A549 (cell line): ENCODE data around the gene ADCY1. TPM values are rescaled to one million over a fixed set of nuclear protein-coding genes. Genes with fewer than 3 reads are reported as not detected.

Experiments used
- ATAC-seq, 2 experiments: fragments of 200-7000 bp in 1 of 2; fragments of >200 bp in 1 of 2; cut with Nextera tagmentation in 1 of 2; cut with Tn5 transposase in 1 of 2; 3 replicates each; pipeline versions ENCODE4 v1.8.0 to v1.9.1; 2018 to 2020; ENCODE audit warnings: mild to moderate bottlenecking in 1 of 2, moderate library complexity in 1 of 2
- CTCF ChIA-PET: fragments of 300-600 bp; sonication (Branson Sonifier 250); formaldehyde crosslinking; extraction: SDS; loops from one replicate; lab custom pipeline; 2021; ENCODE audit warnings: antibody characterized with exemption, inconsistent platforms; lab: Yijun Ruan, JAX
- POLR2A ChIA-PET: fragments of 350-600 bp; formaldehyde crosslinking; extraction: SDS; loops from one replicate; lab custom pipeline; 2021; ENCODE audit warnings: antibody characterized with exemption, inconsistent platforms; lab: Yijun Ruan, JAX
- DNase-seq, 2 experiments: peaks; one replicate each; pipeline versions ENCODE4 v3.0.0 to v3.0.0-alpha.2; 2011 to 2016; ENCODE audit warnings: low read depth in 1 of 2, low spot score in 1 of 2
- FAIRE-seq: peaks from 2 replicates; lab custom pipeline; 2011; peaks lifted over from hg19 to GRCh38; lab: Jason Lieb, UNC
- H3K27ac ChIP-seq, 2 experiments: fragments of >200 bp; sonication (Bioruptor Twin); formaldehyde crosslinking; 3 replicates each; pipeline ENCODE4 v1.5.1; 2016 to 2017
- H3K4me1 ChIP-seq: fragments of >200 bp; sonication (Bioruptor Twin); formaldehyde crosslinking; 3 replicates; pipeline ENCODE4 v1.6.1; 2016
- H3K4me2 ChIP-seq: fragments of >200 bp; sonication (Bioruptor Twin); formaldehyde crosslinking; 3 replicates; pipeline ENCODE4 v1.6.1; 2016
- H3K4me3 ChIP-seq: fragments of >200 bp; sonication (Bioruptor Twin); formaldehyde crosslinking; 3 replicates; pipeline ENCODE4 v1.5.1; 2016
- H3K9me3 ChIP-seq: fragments of >200 bp; sonication (Bioruptor Twin); formaldehyde crosslinking; 3 replicates; pipeline ENCODE4 v1.6.1; 2016
- BCL3 ChIP-seq: fragments of >200 bp; sonication (Bioruptor Twin); formaldehyde crosslinking; IDR thresholded peaks from 3 replicates; pipeline ENCODE4 v1.6.1; 2016
- BHLHE40 ChIP-seq: IDR thresholded peaks from 2 replicates; pipeline ENCODE4 v1.6.1; 2012; ENCODE audit warnings: low read depth, low read length, inconsistent platforms
- EHF ChIP-seq: fragments of 250-450 bp; sonication (Bioruptor Pico); IDR thresholded peaks from 2 replicates; pipeline ENCODE4 v1.5.0; 2020; ENCODE audit warnings: mild to moderate bottlenecking
- EHMT2 ChIP-seq: fragments of 200-600 bp; sonication (generic); IDR thresholded peaks from 2 replicates; pipeline ENCODE4 v1.6.1; 2016; ENCODE audit warnings: antibody characterized with exemption, low read depth, mild to moderate bottlenecking, moderate library complexity
- EP300 ChIP-seq, 2 experiments: fragments of >200 bp; sonication (Bioruptor Twin); formaldehyde crosslinking; IDR thresholded peaks; 2 replicates in 1 of 2; 3 replicates in 1 of 2; pipeline ENCODE4 v1.6.1; 2016 to 2017
- ESRRA ChIP-seq: fragments of 150-350 bp; IDR thresholded peaks from 2 replicates; pipeline ENCODE4 v1.6.1; 2014; ENCODE audit warnings: mild to moderate bottlenecking, low read length, borderline replicate concordance
- FOSL2 ChIP-seq, 2 experiments: fragments of 450-650 bp in 1 of 2; fragments of >200 bp in 1 of 2; sonication (Bioruptor Twin) in 1 of 2; formaldehyde crosslinking; IDR thresholded peaks; 2 replicates each; pipeline versions ENCODE4 v1.5.0 to v1.6.1; 2016 to 2020; ENCODE audit warnings: mild to moderate bottlenecking in 1 of 2, moderate library complexity in 1 of 2
- GATA3 ChIP-seq: IDR thresholded peaks from 2 replicates; pipeline ENCODE4 v1.6.1; 2012; ENCODE audit warnings: borderline replicate concordance
- HEYL ChIP-seq: fragments of 250-450 bp; sonication (Bioruptor Pico); IDR thresholded peaks from 2 replicates; pipeline ENCODE4 v1.8.0; 2021; ENCODE audit warnings: mild to moderate bottlenecking, moderate library complexity
- HMGXB4 ChIP-seq: fragments of 250-450 bp; sonication (Bioruptor Pico); IDR thresholded peaks from 2 replicates; pipeline ENCODE4 v1.5.0; 2021; ENCODE audit warnings: mild to moderate bottlenecking, moderate library complexity, borderline replicate concordance
- HOXA7 ChIP-seq: fragments of 250-450 bp; sonication (Bioruptor Pico); IDR thresholded peaks from 2 replicates; pipeline ENCODE4 v1.5.0; 2020; ENCODE audit warnings: mild to moderate bottlenecking, moderate library complexity
- HOXB5 ChIP-seq: fragments of 250-450 bp; sonication (Bioruptor Pico); IDR thresholded peaks from 2 replicates; pipeline ENCODE4 v1.5.0; 2020; ENCODE audit warnings: mild to moderate bottlenecking, moderate library complexity
- JUNB ChIP-seq: fragments of >200 bp; sonication (Bioruptor Twin); formaldehyde crosslinking; IDR thresholded peaks from 2 replicates; pipeline ENCODE4 v1.6.1; 2016
- KDM5A ChIP-seq: fragments of 200-600 bp; sonication (generic); IDR thresholded peaks from 2 replicates; pipeline ENCODE4 v1.6.1; 2016; ENCODE audit warnings: antibody characterized with exemption, mild to moderate bottlenecking
- MAZ ChIP-seq: fragments of 150-350 bp; IDR thresholded peaks from 2 replicates; pipeline ENCODE4 v1.6.1; 2014; ENCODE audit warnings: antibody characterized with exemption, low read depth, low read length, borderline replicate concordance
- NPAS2 ChIP-seq: fragments of 250-450 bp; sonication (Bioruptor Pico); IDR thresholded peaks from 2 replicates; pipeline ENCODE4 v1.8.0; 2022; ENCODE audit warnings: mild to moderate bottlenecking, moderate library complexity, borderline replicate concordance
- NR3C1 ChIP-seq: fragments of >200 bp; sonication (Bioruptor Twin); formaldehyde crosslinking; IDR thresholded peaks from 3 replicates; pipeline ENCODE4 v1.6.1; 2017
- PHF8 ChIP-seq: fragments of 200-600 bp; sonication (generic); IDR thresholded peaks from 2 replicates; pipeline ENCODE4 v1.6.1; 2016; ENCODE audit warnings: low read depth, mild to moderate bottlenecking, antibody characterized with exemption, moderate library complexity, borderline replicate concordance
- RNF2 ChIP-seq: fragments of 200-600 bp; sonication (generic); IDR thresholded peaks from 2 replicates; pipeline ENCODE4 v1.6.1; 2016; ENCODE audit warnings: low read depth, mild to moderate bottlenecking, antibody characterized with exemption, moderate library complexity, borderline replicate concordance
- TP53 ChIP-seq: fragments of 250-450 bp; sonication (Bioruptor Pico); IDR thresholded peaks from 2 replicates; pipeline ENCODE4 v1.5.0; 2021; ENCODE audit warnings: mild to moderate bottlenecking, moderate library complexity
- USF2 ChIP-seq: fragments of 450-650 bp; IDR thresholded peaks from 2 replicates; pipeline ENCODE4 v1.6.1; 2014; ENCODE audit warnings: antibody characterized with exemption
- ZC3H11A ChIP-seq: fragments of 450-650 bp; IDR thresholded peaks from 2 replicates; pipeline ENCODE4 v1.6.1; 2014; ENCODE audit warnings: antibody characterized with exemption, mild to moderate bottlenecking
- ZFP36 ChIP-seq: fragments of 450-650 bp; IDR thresholded peaks from 2 replicates; pipeline ENCODE4 v1.6.1; 2014; ENCODE audit warnings: borderline replicate concordance; ENCODE audit not compliant: partially characterized antibody
- WGBS: methylation state at CpG from one replicate; pipeline ENCODE4 v1.1.6; 2017; ENCODE audit errors: missing lambda C conversion rate; 5-methylcytosine and 5-hydroxymethylcytosine counted together
- polyA plus RNA-seq, 4 experiments: library from polyadenylated mRNA; depleted of rRNA in 3 of 4; stranded (reverse); fragments of >200 nt; fragmentation: RNase III in 1 of 4; extraction: RNeasy Plus Mini Kit Qiagen cat#74134 plus additional on column Dnase treatment in 1 of 4; gene quantifications; 2 replicates in 3 of 4; 3 replicates in 1 of 4; pipeline ENCODE4 v1.2.3, GENCODE V29; 2011 to 2017
- TF ChIP-seq, protein P1 (sequence below): fragments of 200-600 bp; sonication (generic); IDR thresholded peaks from 2 replicates; pipeline ENCODE4 v1.6.1; 2016; ENCODE audit warnings: antibody characterized with exemption, mild to moderate bottlenecking, moderate library complexity
- TF ChIP-seq, protein P2 (sequence below): fragments of 250-450 bp; sonication (Bioruptor Pico); IDR thresholded peaks from 2 replicates; pipeline ENCODE4 v1.5.0; 2020; ENCODE audit warnings: low read depth, mild to moderate bottlenecking, moderate library complexity

The ADCY1 gene
- polyA plus RNA-seq, 2 of the 4 experiments (the other 2 are of a cell fraction) = 1.3 to 1.7 TPM

- ATAC-seq (no peak), DNase-seq (no peak), FAIRE-seq (no peak)
- POLR2A ChIA-PET = no interaction called here
- TF ChIP-seq GATA3 (no peak), HOXA7 (CRISPR knock-in tag) (no peak), USF2 (no peak), MAZ (no peak), KDM5A (no peak), PHF8 (no peak), EHMT2 (no peak), JUNB (no peak), ZC3H11A (no peak)
- TF ChIP-seq, protein P1, sequence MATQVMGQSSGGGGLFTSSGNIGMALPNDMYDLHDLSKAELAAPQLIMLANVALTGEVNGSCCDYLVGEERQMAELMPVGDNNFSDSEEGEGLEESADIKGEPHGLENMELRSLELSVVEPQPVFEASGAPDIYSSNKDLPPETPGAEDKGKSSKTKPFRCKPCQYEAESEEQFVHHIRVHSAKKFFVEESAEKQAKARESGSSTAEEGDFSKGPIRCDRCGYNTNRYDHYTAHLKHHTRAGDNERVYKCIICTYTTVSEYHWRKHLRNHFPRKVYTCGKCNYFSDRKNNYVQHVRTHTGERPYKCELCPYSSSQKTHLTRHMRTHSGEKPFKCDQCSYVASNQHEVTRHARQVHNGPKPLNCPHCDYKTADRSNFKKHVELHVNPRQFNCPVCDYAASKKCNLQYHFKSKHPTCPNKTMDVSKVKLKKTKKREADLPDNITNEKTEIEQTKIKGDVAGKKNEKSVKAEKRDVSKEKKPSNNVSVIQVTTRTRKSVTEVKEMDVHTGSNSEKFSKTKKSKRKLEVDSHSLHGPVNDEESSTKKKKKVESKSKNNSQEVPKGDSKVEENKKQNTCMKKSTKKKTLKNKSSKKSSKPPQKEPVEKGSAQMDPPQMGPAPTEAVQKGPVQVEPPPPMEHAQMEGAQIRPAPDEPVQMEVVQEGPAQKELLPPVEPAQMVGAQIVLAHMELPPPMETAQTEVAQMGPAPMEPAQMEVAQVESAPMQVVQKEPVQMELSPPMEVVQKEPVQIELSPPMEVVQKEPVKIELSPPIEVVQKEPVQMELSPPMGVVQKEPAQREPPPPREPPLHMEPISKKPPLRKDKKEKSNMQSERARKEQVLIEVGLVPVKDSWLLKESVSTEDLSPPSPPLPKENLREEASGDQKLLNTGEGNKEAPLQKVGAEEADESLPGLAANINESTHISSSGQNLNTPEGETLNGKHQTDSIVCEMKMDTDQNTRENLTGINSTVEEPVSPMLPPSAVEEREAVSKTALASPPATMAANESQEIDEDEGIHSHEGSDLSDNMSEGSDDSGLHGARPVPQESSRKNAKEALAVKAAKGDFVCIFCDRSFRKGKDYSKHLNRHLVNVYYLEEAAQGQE = no peak
- CTCF ChIA-PET = no interaction called here
- Histone ChIP-seq H3K4me2 (no peak overlapping the region), H3K4me1 (no peaks in the 10 kb centered on the region), H3K27ac (no peak overlapping the region), H3K9me3 (0 out of 3 replicates have a peak, but pooled peaks cover 2% of the 10 kb centered on the region), H3K4me3 (no peak overlapping the region)
- WGBS = 33% methylated on average over 9 of the region's 9 CpGs
Observed at GRCh38 chr7:45677311-45677900, 103.2 kb downstream of the ADCY1 start.

DNA sequence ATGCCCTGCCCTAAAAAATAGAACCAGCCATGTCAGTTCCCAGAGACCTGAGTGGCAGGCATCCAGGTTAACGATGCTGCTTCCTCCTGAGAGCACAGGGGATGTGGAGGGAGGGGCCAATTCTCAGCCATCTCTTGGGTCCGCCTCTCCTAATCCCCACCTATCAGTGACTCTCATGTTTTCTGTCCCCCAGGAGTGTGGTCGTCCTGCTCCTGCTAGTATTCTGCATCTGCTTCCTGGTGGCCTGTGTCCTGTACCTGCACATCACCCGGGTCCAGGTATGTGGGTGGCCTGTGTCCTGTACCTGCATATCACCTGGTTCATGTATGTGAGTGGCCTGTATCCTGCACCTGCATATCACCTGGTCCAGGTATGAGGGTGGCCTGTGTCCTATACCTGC lies 105.3 kb downstream of the ADCY1 start:
- no peak for DNase-seq
- ChIA-PET POLR2A (no interaction called here), CTCF (no interaction called here)
- Histone ChIP-seq H3K9me3 (0 out of 3 replicates have a peak, but pooled peaks cover 2% of the 10 kb centered on the region), H3K4me3 (no peak overlapping the region), H3K4me1 (no peaks in the 10 kb centered on the region), H3K4me2 (no peak overlapping the region), H3K27ac (no peak overlapping the region)
- WGBS = 75% methylated on average over 2 of the region's 4 CpGs
- ATAC-seq = no peak
- FAIRE-seq = no peak
- TF ChIP-seq NR3C1 (no peak), BCL3 (no peak), EHMT2 (no peak), MAZ (no peak), NPAS2 (CRISPR knock-in tag) (no peak), EP300 (IDR thresholded peaks at IDR 0.05) (no peak), EHF (CRISPR knock-in tag) (no peak), HEYL (no peak), HOXB5 (no peak), TP53 (CRISPR knock-in tag) (no peak), HMGXB4 (CRISPR knock-in tag) (no peak), ESRRA (no peak), JUNB (no peak), RNF2 (no peak), ZFP36 (no peak), FOSL2 (IDR thresholded peaks at IDR 0.05) (no peak), FOSL2 (CRISPR knock-in tag; IDR thresholded peaks at IDR 0.05) (no peak), BHLHE40 (no peak)
- TF ChIP-seq, protein P2, sequence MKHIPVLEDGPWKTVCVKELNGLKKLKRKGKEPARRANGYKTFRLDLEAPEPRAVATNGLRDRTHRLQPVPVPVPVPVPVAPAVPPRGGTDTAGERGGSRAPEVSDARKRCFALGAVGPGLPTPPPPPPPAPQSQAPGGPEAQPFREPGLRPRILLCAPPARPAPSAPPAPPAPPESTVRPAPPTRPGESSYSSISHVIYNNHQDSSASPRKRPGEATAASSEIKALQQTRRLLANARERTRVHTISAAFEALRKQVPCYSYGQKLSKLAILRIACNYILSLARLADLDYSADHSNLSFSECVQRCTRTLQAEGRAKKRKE = no peak
